ENCODE results near the gene PIGB. TPM values are rescaled to one million over a fixed set of nuclear protein-coding genes. Genes with fewer than 3 reads are reported as not detected.
A peak's percentile ranks its signal among the peaks of the same experiment; 100 is the strongest.

Gene PIGB
- total and polyA plus RNA-seq, 2 of the 13 experiments (the other 11 are each of a cell fraction or from before 2014, with no cell fraction given) = 14.5 to 19.1 TPM

GRCh38 chr15:55318588-55319494, at the start of gene PIGB, which contains the start of gene PIGBOS1 (continued):
- TF ChIP-seq CREB1 (IDR thresholded peaks at IDR 0.05) = peak; percentile 77
- TF ChIP-seq CREB1 (CRISPR knock-in tag; IDR thresholded peaks at IDR 0.05) = peak; percentile 86
- TF ChIP-seq, protein P1, sequence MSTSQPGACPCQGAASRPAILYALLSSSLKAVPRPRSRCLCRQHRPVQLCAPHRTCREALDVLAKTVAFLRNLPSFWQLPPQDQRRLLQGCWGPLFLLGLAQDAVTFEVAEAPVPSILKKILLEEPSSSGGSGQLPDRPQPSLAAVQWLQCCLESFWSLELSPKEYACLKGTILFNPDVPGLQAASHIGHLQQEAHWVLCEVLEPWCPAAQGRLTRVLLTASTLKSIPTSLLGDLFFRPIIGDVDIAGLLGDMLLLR (CRISPR knock-in tag; IDR thresholded peaks at IDR 0.05) = no peak; the same call in 1 of the 2 replicates
- TF ChIP-seq, protein P2, sequence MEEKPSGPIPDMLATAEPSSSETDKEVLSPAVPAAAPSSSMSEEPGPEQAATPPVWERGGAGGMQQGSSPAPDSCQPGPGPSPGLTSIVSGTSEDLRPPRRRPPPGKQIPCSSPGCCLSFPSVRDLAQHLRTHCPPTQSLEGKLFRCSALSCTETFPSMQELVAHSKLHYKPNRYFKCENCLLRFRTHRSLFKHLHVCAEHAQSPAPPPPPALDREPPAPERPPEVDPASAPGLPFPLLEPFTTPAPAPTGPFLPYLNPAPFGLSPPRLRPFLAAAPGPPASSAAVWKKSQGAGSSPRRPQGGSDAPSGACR (CRISPR knock-in tag; IDR thresholded peaks at IDR 0.05) = 0 out of 2 replicates have a peak, but pooled peaks have one; percentile 31
- TF ChIP-seq HMG20A (CRISPR knock-in tag; IDR thresholded peaks at IDR 0.05; ENCODE audit: borderline replicate concordance) = no peak; the same call in 1 of the 2 replicates
- TF ChIP-seq SMAD3 (CRISPR knock-in tag; IDR thresholded peaks at IDR 0.05) = peak; percentile 62
- TF ChIP-seq, protein P3, sequence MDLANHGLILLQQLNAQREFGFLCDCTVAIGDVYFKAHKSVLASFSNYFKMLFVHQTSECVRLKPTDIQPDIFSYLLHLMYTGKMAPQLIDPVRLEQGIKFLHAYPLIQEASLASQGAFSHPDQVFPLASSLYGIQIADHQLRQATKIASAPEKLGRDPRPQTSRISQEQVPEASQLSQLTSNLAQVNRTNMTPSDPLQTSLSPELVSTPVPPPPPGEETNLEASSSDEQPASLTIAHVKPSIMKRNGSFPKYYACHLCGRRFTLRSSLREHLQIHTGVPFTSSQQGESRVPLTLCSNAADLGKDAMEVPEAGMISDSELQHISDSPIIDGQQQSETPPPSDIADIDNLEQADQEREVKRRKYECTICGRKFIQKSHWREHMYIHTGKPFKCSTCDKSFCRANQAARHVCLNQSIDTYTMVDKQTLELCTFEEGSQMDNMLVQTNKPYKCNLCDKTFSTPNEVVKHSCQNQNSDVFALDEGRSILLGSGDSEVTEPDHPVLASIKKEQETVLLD (CRISPR knock-in tag; IDR thresholded peaks at IDR 0.05; ENCODE audit: low read depth) = peak; percentile 82
- TF ChIP-seq ZNF513 (CRISPR knock-in tag; conservative IDR thresholded peaks at IDR 0.05) = no peak
- no peak for TF ChIP-seq ZNF317 (CRISPR knock-in tag; IDR thresholded peaks at IDR 0.05)
- peak; percentile 74; the same call in 1 of the 2 replicates for TF ChIP-seq GLI4 (CRISPR knock-in tag; IDR thresholded peaks at IDR 0.05; ENCODE audit: borderline replicate concordance)
- no peak for TF ChIP-seq TAF15 (IDR thresholded peaks at IDR 0.05; ENCODE audit: low read depth, low read length, poor library complexity, severe bottlenecking)
- 0 out of 2 replicates have a peak, but pooled peaks have one; percentile 4 for TF ChIP-seq CSRNP1 (CRISPR knock-in tag; IDR thresholded peaks at IDR 0.05)
- peak; percentile 60; the same call in 1 of the 2 replicates for TF ChIP-seq ZNF775 (CRISPR knock-in tag; IDR thresholded peaks at IDR 0.05; ENCODE audit: borderline replicate concordance)
- TF ChIP-seq CBX5 (CRISPR knock-in tag; IDR thresholded peaks at IDR 0.05; ENCODE audit: borderline replicate concordance) = peak; percentile 88; the same call in 1 of the 2 replicates
- TF ChIP-seq ATF7-NPFF (CRISPR knock-in tag; IDR thresholded peaks at IDR 0.05; ENCODE audit: low read depth) = peak; percentile 72

Data from HepG2 (cell line).